HCT116 (cell line): Measurements from ENCODE around the gene OPRD1. TPM values are rescaled to one million over a fixed set of nuclear protein-coding genes. Genes with fewer than 3 reads are reported as not detected.
A peak's percentile ranks its signal among the peaks of the same experiment; 100 is the strongest.
"Not testable (repeated sequence)": the region's sequence is repeated elsewhere in the genome, so short reads cannot be mapped to it uniquely, and the experiment has no call there.

ENCODE experiments used
- ATAC-seq: fragments of 200-7000 bp; cut with Tn5 transposase; 2 replicates; pipeline ENCODE4 v1.9.1; 2020; ENCODE audit warnings: mild to moderate bottlenecking, moderate library complexity
- BruUV-seq: library from RNA; stranded (reverse); fragments of 400-500 nt; replicated peaks from 2 replicates; lab custom pipeline; 2021; lab: Mats Ljungman, UMichigan
- CTCF ChIA-PET: fragments of 300-600 bp; sonication (Branson Sonifier 250); formaldehyde crosslinking; loops from one replicate; lab custom pipeline; 2021; ENCODE audit warnings: antibody characterized with exemption; lab: Charles Lee
- POLR2A ChIA-PET: fragments of 300-600, 350-600 bp; sonication (Branson Sonifier 250); formaldehyde crosslinking; loops from one replicate; lab custom pipeline; 2021; ENCODE audit warnings: antibody characterized with exemption; lab: Charles Lee
- RAD21 ChIA-PET, 2 experiments: fragments of 300-600 bp; sonication (Branson Sonifier 250); formaldehyde crosslinking; loops; one replicate each; lab custom pipeline; 2023; ENCODE audit warnings: low total read pairs in 2 of 2; ENCODE audit not compliant: uncharacterized antibody in 2 of 2, unreplicated experiment in 2 of 2, low non-redundant PET in 1 of 2; lab: Charles Lee
- DNase-seq: peaks from one replicate; pipeline ENCODE4 v3.0.0-alpha.2; 2010; ENCODE audit warnings: low read depth, low spot score
- H2AFZ ChIP-seq: fragments of 200-600 bp; shearing (Covaris generic), sonication (generic); 2 replicates; pipeline ENCODE4 v1.6.1; 2017; ENCODE audit warnings: low read depth, mixed run types, mixed read lengths, antibody characterized with exemption, low read length; ENCODE audit not compliant: poor library complexity, severe bottlenecking
- H3K27ac ChIP-seq: 2 replicates; pipeline ENCODE4 v1.5.1; 2012; ENCODE audit warnings: low read depth, low read length
- H3K27me3 ChIP-seq: fragments of 200-600 bp; sonication (generic); 2 replicates; pipeline ENCODE4 v1.6.1; 2016; ENCODE audit warnings: mixed run types, low read length, mixed read lengths; ENCODE audit not compliant: insufficient read depth
- H3K36me3 ChIP-seq, 2 experiments: fragments of 200-500 bp in 1 of 2; fragments of 200-600 bp in 1 of 2; sonication (Bioruptor generic) in 1 of 2; sonication (generic) in 1 of 2; 2 replicates each; pipeline versions ENCODE4 v1.5.1 to v1.6.1; 2014 to 2016; ENCODE audit warnings: low read length in 2 of 2, inconsistent platforms in 1 of 2, mixed read lengths in 1 of 2, mixed run types in 1 of 2; ENCODE audit not compliant: insufficient read depth in 2 of 2, control insufficient read depth in 1 of 2
- H3K4me1 ChIP-seq, 2 experiments: fragments of 200-600 bp in 1 of 2; sonication (generic) in 1 of 2; 2 replicates each; pipeline versions ENCODE4 v1.5.1 to v1.6.1; 2012 to 2017; ENCODE audit warnings: low read length in 2 of 2, inconsistent platforms in 1 of 2, mild to moderate bottlenecking in 1 of 2, mixed read lengths in 1 of 2, mixed run types in 1 of 2, moderate library complexity in 1 of 2; ENCODE audit not compliant: insufficient read depth in 2 of 2, control insufficient read depth in 1 of 2
- H3K4me2 ChIP-seq: fragments of 200-600 bp; sonication (generic); 2 replicates; pipeline ENCODE4 v1.6.1; 2017; ENCODE audit warnings: mixed run types, low read length, mixed read lengths
- H3K4me3 ChIP-seq, 2 experiments: fragments of 200-600 bp in 1 of 2; sonication (generic) in 1 of 2; replicated peaks in 1 of 2; 2 replicates each; pipeline ENCODE4 v1.5.1; 2011 to 2016; ENCODE audit warnings: low read length in 2 of 2, control low read depth in 1 of 2, low read depth in 1 of 2, mild to moderate bottlenecking in 1 of 2, mixed read lengths in 1 of 2, mixed run types in 1 of 2
- H3K79me2 ChIP-seq: fragments of 200-600 bp; sonication (generic); 2 replicates; pipeline ENCODE4 v1.6.1; 2017; ENCODE audit warnings: mild to moderate bottlenecking, mixed run types, low read length, moderate library complexity, mixed read lengths; ENCODE audit not compliant: insufficient read depth
- H3K9ac ChIP-seq: fragments of 200-600 bp; sonication (generic); 2 replicates; pipeline ENCODE4 v1.6.1; 2016; ENCODE audit warnings: low read length, mixed read lengths
- H3K9me2 ChIP-seq: fragments of 200-600 bp; sonication (generic), shearing (Covaris generic); 2 replicates; pipeline ENCODE4 v1.6.1; 2017; ENCODE audit warnings: mixed run types, mild to moderate bottlenecking, moderate library complexity; ENCODE audit not compliant: insufficient read depth
- H3K9me3 ChIP-seq, 2 experiments: fragments of 200-500 bp in 1 of 2; fragments of 200-600 bp in 1 of 2; sonication (Bioruptor generic) in 1 of 2; sonication (generic) in 1 of 2; 2 replicates each; pipeline ENCODE4 v1.6.1; 2014 to 2017; ENCODE audit warnings: low read length in 2 of 2, mixed read lengths in 2 of 2, inconsistent platforms in 1 of 2, low read depth in 1 of 2, mild to moderate bottlenecking in 1 of 2, mixed run types in 1 of 2, moderate library complexity in 1 of 2; ENCODE audit not compliant: control insufficient read depth in 1 of 2, insufficient read depth in 1 of 2
- H4K20me1 ChIP-seq: fragments of 200-600 bp; sonication (generic), shearing (Covaris generic); 2 replicates; pipeline ENCODE4 v1.6.1; 2017; ENCODE audit warnings: mixed run types, mild to moderate bottlenecking, moderate library complexity; ENCODE audit not compliant: insufficient read depth
- CBX3 ChIP-seq: IDR thresholded peaks from 2 replicates; pipeline ENCODE4 v1.6.1; 2012; ENCODE audit warnings: low read depth
- ELF1 ChIP-seq: IDR thresholded peaks from 2 replicates; pipeline ENCODE4 v1.6.1; 2012; ENCODE audit warnings: low read depth, borderline replicate concordance
- EZH2phosphoT487 ChIP-seq: fragments of 200-600 bp; IDR thresholded peaks from 2 replicates; pipeline ENCODE4 v1.6.1; 2018; ENCODE audit warnings: antibody characterized with exemption, borderline replicate concordance
- YY1 ChIP-seq: IDR thresholded peaks from 2 replicates; pipeline ENCODE4 v1.6.1; 2011; ENCODE audit warnings: low read length, low read depth, moderate library complexity, mild to moderate bottlenecking; ENCODE audit not compliant: insufficient replicate concordance; ENCODE audit errors: extremely low read depth
- ZNF274 ChIP-seq: fragments of 200-500 bp; sonication (Bioruptor generic); IDR thresholded peaks from 2 replicates; pipeline ENCODE4 v1.6.1; 2014; ENCODE audit warnings: mild to moderate bottlenecking, low read depth, low read length, inconsistent platforms
- intact Hi-C: fragments of 100-400 bp; cut with micrococcal nuclease; formaldehyde crosslinking; loops from 2 replicates; pipeline ENCODE4 v1.10.0; 2022
- total RNA-seq: library from RNA; stranded (reverse); gene quantifications from one replicate; pipeline ENCODE4 v1.2.1, GENCODE V29; 2021; ENCODE audit not compliant: unreplicated experiment
- TF ChIP-seq, protein P1 (sequence below), 3 experiments: fragments of 200-600 bp in 1 of 3; sonication (generic) in 1 of 3; IDR thresholded peaks in 2 of 3; conservative IDR thresholded peaks in 1 of 3; 2 replicates each; pipeline ENCODE4 v1.5.1; 2012 to 2017; ENCODE audit warnings: low read depth in 2 of 3, low read length in 2 of 3, antibody characterized with exemption in 1 of 3, borderline replicate concordance in 1 of 3, control low read depth in 1 of 3, mild to moderate bottlenecking in 1 of 3, mixed read lengths in 1 of 3, mixed run types in 1 of 3, moderate library complexity in 1 of 3; ENCODE audit not compliant: insufficient read depth in 1 of 3

Gene OPRD1
- total RNA-seq, 1 experiment from 2014 or later = not detected

GRCh38 chr1:28875134-28875533, 63.2 kb downstream of the OPRD1 start:
- ChIA-PET POLR2A (interaction anchor here (2.7 kb wide), 1 partner anchor 227 kb away, joined by 44 read pairs; the partner anchor contains the start of gene RNU11), CTCF (interaction anchor here (3.9 kb wide), 1 partner anchor 91 kb away, joined by 86 read pairs; no protein-coding TSS in a partner anchor), RAD21 (interaction anchor here in 1 of 2 experiments (1.2 kb wide), 1 partner anchor 90 kb away, joined by 6 read pairs; no protein-coding TSS in a partner anchor)
- not testable (repeated sequence) for H3K9me2 ChIP-seq, H3K4me3 ChIP-seq, H3K9me3 ChIP-seq, H3K36me3 ChIP-seq, BruUV-seq, H3K27me3 ChIP-seq, H3K4me2 ChIP-seq, ATAC-seq, H4K20me1 ChIP-seq, H3K27ac ChIP-seq, H2AFZ ChIP-seq, DNase-seq, H3K9ac ChIP-seq, H3K79me2 ChIP-seq
- intact Hi-C loops = loop anchor here (5.0 to 10.0 kb wide), 2 partner anchors 358 to 510 kb away; partner anchors contain the start of gene PHACTR4
- peaks cover 5 to 14% of the 10 kb centered on the region in 2 experiments for H3K4me1 ChIP-seq

DNA sequence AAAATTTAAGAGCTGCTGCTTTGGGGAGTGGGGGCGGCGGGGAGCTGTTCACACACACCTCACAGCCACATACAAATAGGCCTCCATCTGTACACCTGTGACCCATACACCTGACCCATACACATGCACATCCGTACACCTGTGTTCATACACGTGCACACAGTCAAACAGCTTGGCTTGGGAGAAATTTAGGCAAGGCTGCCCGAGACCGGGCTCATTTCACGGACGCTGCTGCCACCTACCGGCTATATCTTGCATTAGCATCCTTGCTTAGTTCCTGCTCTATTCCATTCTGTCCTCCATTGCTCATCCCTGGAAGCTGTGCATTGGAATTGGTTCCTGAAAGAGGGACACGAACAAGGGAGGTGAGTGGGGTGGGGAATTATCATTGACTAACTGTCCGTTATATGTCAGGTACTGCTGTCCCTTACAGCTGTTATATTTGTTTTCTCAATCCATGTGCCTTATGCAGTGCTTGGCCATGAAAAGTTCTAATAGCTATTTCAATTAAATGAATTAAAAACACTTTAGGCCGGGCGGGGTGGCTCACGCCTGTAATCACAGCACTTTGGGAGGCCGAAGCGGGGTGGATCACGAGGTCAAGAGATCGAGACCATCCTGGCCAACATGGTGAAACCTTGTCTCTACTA, 65.3 kb downstream of the OPRD1 start:
- intact Hi-C loops = loop anchor here (1.0 to 10.0 kb wide), 4 partner anchors 92 to 512 kb away; partner anchors contain the start of gene PHACTR4
- RAD21 ChIA-PET = interaction anchor here (0.5 to 1.5 kb wide), 19 partner anchors 31 to 785 kb away, joined by 3 to 15 read pairs (median 4); partner anchors contain the start of genes RNU11 (in 1 of the 2), TAF12 (in 1 of the 2) and YTHDF2 (in 1 of the 2)
- TF ChIP-seq CBX3 = no peak
- no peak for TF ChIP-seq EZH2phosphoT487
- TF ChIP-seq ELF1 = no peak
- TF ChIP-seq, protein P1, sequence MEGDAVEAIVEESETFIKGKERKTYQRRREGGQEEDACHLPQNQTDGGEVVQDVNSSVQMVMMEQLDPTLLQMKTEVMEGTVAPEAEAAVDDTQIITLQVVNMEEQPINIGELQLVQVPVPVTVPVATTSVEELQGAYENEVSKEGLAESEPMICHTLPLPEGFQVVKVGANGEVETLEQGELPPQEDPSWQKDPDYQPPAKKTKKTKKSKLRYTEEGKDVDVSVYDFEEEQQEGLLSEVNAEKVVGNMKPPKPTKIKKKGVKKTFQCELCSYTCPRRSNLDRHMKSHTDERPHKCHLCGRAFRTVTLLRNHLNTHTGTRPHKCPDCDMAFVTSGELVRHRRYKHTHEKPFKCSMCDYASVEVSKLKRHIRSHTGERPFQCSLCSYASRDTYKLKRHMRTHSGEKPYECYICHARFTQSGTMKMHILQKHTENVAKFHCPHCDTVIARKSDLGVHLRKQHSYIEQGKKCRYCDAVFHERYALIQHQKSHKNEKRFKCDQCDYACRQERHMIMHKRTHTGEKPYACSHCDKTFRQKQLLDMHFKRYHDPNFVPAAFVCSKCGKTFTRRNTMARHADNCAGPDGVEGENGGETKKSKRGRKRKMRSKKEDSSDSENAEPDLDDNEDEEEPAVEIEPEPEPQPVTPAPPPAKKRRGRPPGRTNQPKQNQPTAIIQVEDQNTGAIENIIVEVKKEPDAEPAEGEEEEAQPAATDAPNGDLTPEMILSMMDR (IDR thresholded peaks at IDR 0.05 in 2 of 3, conservative IDR thresholded peaks at IDR 0.05 in 1 of 3; ENCODE audit: borderline replicate concordance in 1 of 3, insufficient read depth in 1 of 3, low read depth in 2 of 3, low read length in 2 of 3) = peak in 2 of 3 experiments; percentile 85 to 96; a peak in 4 of 6 replicates
- TF ChIP-seq YY1 = peak; percentile 79
- TF ChIP-seq ZNF274 = no peak
- no peaks in the 10 kb centered on the region for H4K20me1 ChIP-seq
- no peak overlapping the region for H3K27ac ChIP-seq
- H3K9ac ChIP-seq = no peak overlapping the region
- no TSS peak for BruUV-seq
- no peaks in the 10 kb centered on the region for H3K9me2 ChIP-seq
- POLR2A ChIA-PET = interaction anchor here (0.7 to 2.7 kb wide), 12 partner anchors 9 to 1248 kb away, joined by 3 to 44 read pairs (median 4); partner anchors contain the start of genes RCC1, RNU11 and TAF12
- no peaks in the 10 kb centered on the region for H3K36me3 ChIP-seq
- ATAC-seq = peak; percentile 78
- peaks cover 6 to 21% of the 10 kb centered on the region in 2 experiments for H3K4me1 ChIP-seq
- peak overlapping the region; percentile 40 for H3K4me2 ChIP-seq
- H3K9me3 ChIP-seq = no peaks in the 10 kb centered on the region
- CTCF ChIA-PET = interaction anchor here (0.6 to 3.9 kb wide), 46 partner anchors 9 to 1320 kb away, joined by 3 to 86 read pairs (median 4); partner anchors contain the start of genes GMEB1, IFI6, SRSF4 and TAF12
- DNase-seq = peak; percentile 79
- H3K4me3 ChIP-seq = no peak overlapping the region
- H3K79me2 ChIP-seq = no peaks in the 10 kb centered on the region
- no peaks in the 10 kb centered on the region for H3K27me3 ChIP-seq
- peak overlapping the region; percentile 89 for H2AFZ ChIP-seq
